ENCODE results near the gene NWD2.

DNA sequence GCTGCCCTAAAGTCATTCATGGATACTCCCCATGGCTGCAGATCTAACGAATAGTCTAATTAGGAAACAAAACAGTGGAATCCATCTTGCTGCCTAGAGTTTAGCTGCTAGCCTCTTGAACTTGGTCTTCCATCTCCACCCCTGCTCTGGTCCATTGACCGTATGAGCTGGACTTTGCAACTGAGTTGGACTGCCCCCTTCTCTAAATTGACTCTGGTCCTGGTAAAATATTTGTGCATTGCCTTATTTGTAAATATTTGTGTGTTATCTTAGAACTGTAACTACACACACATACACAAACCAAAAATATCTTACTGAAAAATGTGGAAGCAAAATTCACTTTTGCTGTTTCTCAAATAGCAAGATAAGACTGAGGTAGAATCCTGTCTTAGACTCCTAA lies 181.3 kb downstream of the NWD2 start:
- TF ChIP-seq, protein P1, sequence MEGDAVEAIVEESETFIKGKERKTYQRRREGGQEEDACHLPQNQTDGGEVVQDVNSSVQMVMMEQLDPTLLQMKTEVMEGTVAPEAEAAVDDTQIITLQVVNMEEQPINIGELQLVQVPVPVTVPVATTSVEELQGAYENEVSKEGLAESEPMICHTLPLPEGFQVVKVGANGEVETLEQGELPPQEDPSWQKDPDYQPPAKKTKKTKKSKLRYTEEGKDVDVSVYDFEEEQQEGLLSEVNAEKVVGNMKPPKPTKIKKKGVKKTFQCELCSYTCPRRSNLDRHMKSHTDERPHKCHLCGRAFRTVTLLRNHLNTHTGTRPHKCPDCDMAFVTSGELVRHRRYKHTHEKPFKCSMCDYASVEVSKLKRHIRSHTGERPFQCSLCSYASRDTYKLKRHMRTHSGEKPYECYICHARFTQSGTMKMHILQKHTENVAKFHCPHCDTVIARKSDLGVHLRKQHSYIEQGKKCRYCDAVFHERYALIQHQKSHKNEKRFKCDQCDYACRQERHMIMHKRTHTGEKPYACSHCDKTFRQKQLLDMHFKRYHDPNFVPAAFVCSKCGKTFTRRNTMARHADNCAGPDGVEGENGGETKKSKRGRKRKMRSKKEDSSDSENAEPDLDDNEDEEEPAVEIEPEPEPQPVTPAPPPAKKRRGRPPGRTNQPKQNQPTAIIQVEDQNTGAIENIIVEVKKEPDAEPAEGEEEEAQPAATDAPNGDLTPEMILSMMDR (IDR thresholded peaks at IDR 0.05), result no peak
- TF ChIP-seq POLR2A (IDR thresholded peaks at IDR 0.05), result no peak

Measured in adrenal gland (tissue), 5 donors.